Naive B cell (primary cell): ENCODE results near the gene DAB2. TPM values are rescaled to one million over a fixed set of nuclear protein-coding genes. Genes with fewer than 3 reads are reported as not detected.

Experiments used
- ATAC-seq, 2 donors: fragments of 150-1000 bp; cut with Tn5 transposase; 2 replicates each; pipeline ENCODE4 v1.10.0; 2021; ENCODE audit warnings: low read depth in 2 of 2, mild to moderate bottlenecking in 2 of 2, moderate library complexity in 2 of 2
- DNase-seq: peaks from one replicate; pipeline ENCODE4 v3.0.0; 2022
- H3K27ac Mint-ChIP-seq, 6 donors: one replicate each; pipeline ENCODE4 v1.8.0; 2020 to 2022; ENCODE audit warnings: mild to moderate bottlenecking in 6 of 6, mixed read lengths in 6 of 6, moderate library complexity in 5 of 6, inconsistent platforms in 2 of 6
- H3K27me3 Mint-ChIP-seq, 3 donors: one replicate each; pipeline ENCODE4 v1.8.0; 2021 to 2022; ENCODE audit warnings: mixed read lengths in 3 of 3, mild to moderate bottlenecking in 1 of 3
- H3K36me3 Mint-ChIP-seq, 2 donors: one replicate each; pipeline ENCODE4 v1.8.0; 2020 to 2022; ENCODE audit warnings: mixed read lengths in 2 of 2, inconsistent platforms in 1 of 2, mild to moderate bottlenecking in 1 of 2
- H3K4me1 Mint-ChIP-seq, 3 donors: one replicate each; pipeline ENCODE4 v1.8.0; 2020 to 2022; ENCODE audit warnings: mixed read lengths in 3 of 3, inconsistent platforms in 1 of 3, mild to moderate bottlenecking in 1 of 3, moderate library complexity in 1 of 3
- H3K4me3 Mint-ChIP-seq, 8 donors: one replicate each; pipeline ENCODE4 v1.8.0; 2020 to 2022; ENCODE audit warnings: mild to moderate bottlenecking in 8 of 8, mixed read lengths in 8 of 8, moderate library complexity in 8 of 8, inconsistent platforms in 2 of 8
- H3K9me3 Mint-ChIP-seq, 7 donors: one replicate each; pipeline ENCODE4 v1.8.0; 2020 to 2022; ENCODE audit warnings: mixed read lengths in 7 of 7, mild to moderate bottlenecking in 5 of 7, inconsistent platforms in 2 of 7, moderate library complexity in 1 of 7
- polyA plus RNA-seq, 6 donors: library from polyadenylated mRNA; unstranded; fragments of 300-500 nt; fragmentation: Illumina TruSeq; gene quantifications; one replicate each; pipeline ENCODE4 v1.2.3, GENCODE V29; 2021; ENCODE audit warnings: low read depth in 6 of 6

The DAB2 gene
- polyA plus RNA-seq, 6 donors from 2014 or later, result 0.17 to 2.0 (median 0.95) TPM

GRCh38 chr5:39441838-39442237 is 17.1 kb upstream of the DAB2 start:
- Mint-ChIP-seq H3K4me3 (no peak overlapping the region), H3K4me1 (peaks cover 0 to 3% (median 0%) of the 10 kb centered on the region in 3 donors), H3K36me3 (no peaks in the 10 kb centered on the region), H3K27me3 (peaks cover 0 to 8% (median 4%) of the 10 kb centered on the region in 3 donors), H3K9me3 (no peaks in the 10 kb centered on the region), H3K27ac (no peak overlapping the region)
- ATAC-seq (no peak), DNase-seq (no peak)

DNA sequence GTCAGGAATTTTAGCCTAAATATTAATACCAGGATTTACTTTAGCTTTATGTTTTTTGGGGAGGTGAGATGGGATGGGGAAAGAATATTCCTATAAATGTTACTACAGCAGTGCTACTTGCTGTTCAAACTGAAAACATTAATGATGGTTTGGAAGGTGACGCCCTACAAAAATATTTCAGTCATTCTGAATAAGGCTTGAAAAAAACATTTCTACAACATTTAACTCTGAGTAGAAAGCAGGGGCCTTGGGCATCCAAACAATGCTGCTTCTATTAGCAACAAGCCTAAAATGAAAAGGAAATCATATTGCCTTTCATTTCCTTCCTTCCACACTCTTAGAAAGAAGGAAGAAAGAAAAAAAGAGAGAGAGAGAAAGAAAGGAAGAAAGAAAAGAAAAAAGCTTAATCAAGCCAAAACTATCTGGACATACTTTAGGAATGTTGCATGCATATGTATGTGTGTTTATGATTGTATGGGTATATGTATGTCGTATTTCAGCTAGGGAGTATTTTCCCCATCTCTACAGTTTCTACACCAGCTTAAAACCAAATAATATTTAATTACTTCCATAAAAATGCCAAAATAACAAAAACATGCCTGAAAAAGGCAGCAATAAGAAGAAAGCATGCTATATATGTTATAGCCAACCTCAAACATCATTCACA is 16.3 kb upstream of the DAB2 start:
- Mint-ChIP-seq H3K36me3 (no peaks in the 10 kb centered on the region), H3K27me3 (peaks cover 0 to 5% (median 4%) of the 10 kb centered on the region in 3 donors), H3K4me1 (peaks cover 0 to 3% (median 0%) of the 10 kb centered on the region in 3 donors), H3K4me3 (no peak overlapping the region), H3K9me3 (no peaks in the 10 kb centered on the region), H3K27ac (no peak overlapping the region)
- DNase-seq, result no peak
- ATAC-seq, result no peak

DNA sequence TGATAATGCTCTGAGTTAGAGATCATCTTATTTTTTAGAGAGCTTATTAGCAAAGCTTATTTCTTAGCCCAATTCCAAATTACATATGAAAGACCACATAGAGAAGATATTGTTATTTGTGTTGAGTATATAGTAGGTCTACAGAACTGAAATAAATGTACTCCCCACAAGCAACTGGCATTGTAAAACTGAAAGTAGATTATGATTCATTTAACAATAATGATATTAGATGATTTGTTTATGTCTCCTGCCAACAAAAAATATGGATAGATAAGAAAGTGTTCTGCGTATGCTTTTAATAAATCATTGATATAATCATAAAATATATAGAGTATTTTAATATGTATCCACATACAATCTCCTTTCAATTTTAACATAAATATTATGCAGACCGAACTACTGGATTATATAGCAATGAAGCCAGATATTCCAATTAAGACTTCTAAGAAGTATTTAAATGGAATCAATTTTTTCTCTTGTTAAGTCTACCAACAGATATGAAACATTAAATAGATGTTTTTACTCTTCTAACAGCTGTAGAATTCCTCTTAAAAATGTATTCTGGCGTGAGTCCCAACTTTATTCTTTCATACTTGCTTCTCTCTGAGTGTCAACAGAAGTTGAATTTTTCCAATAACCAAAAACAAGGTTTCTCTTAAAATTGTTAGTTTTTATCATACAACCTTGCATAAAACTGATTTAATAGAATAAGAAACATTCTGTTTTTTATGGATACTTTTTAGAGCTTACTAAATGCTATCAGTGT is 15.6 kb upstream of the DAB2 start:
- DNase-seq, result no peak
- Mint-ChIP-seq H3K4me3 (no peak overlapping the region), H3K4me1 (peaks cover 0 to 3% (median 0%) of the 10 kb centered on the region in 3 donors), H3K9me3 (no peaks in the 10 kb centered on the region), H3K36me3 (no peaks in the 10 kb centered on the region), H3K27ac (no peak overlapping the region), H3K27me3 (peaks cover 0 to 4% (median 4%) of the 10 kb centered on the region in 3 donors)
- ATAC-seq, result no peak

DNA sequence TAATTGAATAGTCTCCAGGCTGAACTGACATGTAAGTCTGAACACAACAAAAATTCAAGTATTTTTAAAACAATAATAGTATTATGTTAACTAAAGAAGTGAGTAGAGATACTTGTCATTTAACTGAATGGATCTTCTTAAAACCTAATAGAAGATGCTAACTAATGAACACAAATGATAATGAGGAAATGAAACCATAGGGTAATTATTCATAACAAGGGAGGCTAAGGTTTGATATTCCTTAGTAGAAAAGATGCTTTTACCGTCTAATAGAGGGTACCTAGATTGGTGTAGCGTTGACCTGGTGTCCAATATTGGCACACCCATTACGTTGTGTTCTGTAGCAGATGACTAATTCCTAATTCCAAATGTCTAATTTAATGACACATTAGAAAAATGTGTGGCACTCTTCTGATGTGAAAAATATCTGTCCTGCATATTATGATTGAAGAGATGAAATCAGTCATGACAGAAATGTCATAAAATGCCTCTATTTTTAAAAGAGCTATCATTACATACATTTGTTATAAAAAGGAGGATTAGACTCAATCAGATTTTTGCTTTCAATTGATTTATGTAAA is 14.9 kb upstream of the DAB2 start:
- no peak overlapping the region for H3K4me3 Mint-ChIP-seq
- no peaks in the 10 kb centered on the region for H3K36me3 Mint-ChIP-seq
- peaks cover 0 to 3% (median 0%) of the 10 kb centered on the region in 3 donors for H3K4me1 Mint-ChIP-seq
- H3K9me3 Mint-ChIP-seq, result no peaks in the 10 kb centered on the region
- H3K27me3 Mint-ChIP-seq, result peaks cover 0 to 4% (median 4%) of the 10 kb centered on the region in 3 donors
- H3K27ac Mint-ChIP-seq, result no peak overlapping the region
- ATAC-seq, result no peak
- no peak for DNase-seq

GRCh38 chr5:39437467-39437866 is 12.7 kb upstream of the DAB2 start:
- DNase-seq (no peak), ATAC-seq (no peak)
- Mint-ChIP-seq H3K9me3 (no peaks in the 10 kb centered on the region), H3K36me3 (no peaks in the 10 kb centered on the region), H3K27me3 (peaks cover 0 to 9% (median 4%) of the 10 kb centered on the region in 3 donors), H3K4me1 (peaks cover 0 to 3% (median 0%) of the 10 kb centered on the region in 3 donors), H3K4me3 (no peak overlapping the region), H3K27ac (no peak overlapping the region)

DNA sequence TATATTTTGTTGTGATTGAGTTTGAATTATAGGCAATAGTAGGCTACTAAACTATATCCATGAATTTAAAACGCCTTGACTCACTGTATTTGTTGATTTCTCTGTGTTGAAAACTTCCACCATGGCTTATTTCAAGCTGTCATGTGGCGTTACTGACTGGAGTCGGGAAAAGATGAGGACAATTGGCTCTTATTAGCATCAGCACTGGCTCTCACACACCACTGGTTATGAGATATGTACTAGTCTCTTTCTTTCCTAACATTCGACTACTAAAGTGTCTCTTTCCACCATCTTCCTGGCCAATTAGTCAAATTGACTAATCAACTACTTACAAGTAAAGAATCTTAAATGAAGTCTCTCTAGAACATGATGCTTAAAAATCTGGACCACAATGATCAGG is 9.1 kb upstream of the DAB2 start:
- Mint-ChIP-seq H3K36me3 (no peaks in the 10 kb centered on the region), H3K9me3 (no peaks in the 10 kb centered on the region), H3K27ac (no peak overlapping the region), H3K4me3 (no peak overlapping the region), H3K4me1 (no peaks in the 10 kb centered on the region), H3K27me3 (peaks cover 1 to 14% (median 4%) of the 10 kb centered on the region in 3 donors)
- DNase-seq, result no peak
- ATAC-seq, result no peak

GRCh38 chr5:39432696-39433530 is 8.1 kb upstream of the DAB2 start:
- no peak for DNase-seq
- Mint-ChIP-seq H3K4me1 (no peaks in the 10 kb centered on the region), H3K27ac (no peak overlapping the region), H3K27me3 (peaks cover 4 to 14% (median 5%) of the 10 kb centered on the region in 3 donors), H3K9me3 (no peaks in the 10 kb centered on the region), H3K36me3 (no peaks in the 10 kb centered on the region), H3K4me3 (no peak overlapping the region)
- ATAC-seq, result no peak

GRCh38 chr5:39430461-39430860 is 5.7 kb upstream of the DAB2 start:
- peaks cover 14 to 32% (median 15%) of the 10 kb centered on the region in 3 donors for H3K27me3 Mint-ChIP-seq
- no peaks in the 10 kb centered on the region for H3K36me3 Mint-ChIP-seq
- DNase-seq (no peak), ATAC-seq (no peak)
- no peak overlapping the region for H3K27ac Mint-ChIP-seq
- H3K4me1 Mint-ChIP-seq, result no peaks in the 10 kb centered on the region
- no peak overlapping the region for H3K4me3 Mint-ChIP-seq
- H3K9me3 Mint-ChIP-seq, result no peaks in the 10 kb centered on the region

- Mint-ChIP-seq H3K27ac (no peak overlapping the region), H3K27me3 (peaks cover 21 to 46% (median 26%) of the 10 kb centered on the region in 3 donors)
Measured at GRCh38 chr5:39428640-39429039, 3.9 kb upstream of the DAB2 start.

DNA sequence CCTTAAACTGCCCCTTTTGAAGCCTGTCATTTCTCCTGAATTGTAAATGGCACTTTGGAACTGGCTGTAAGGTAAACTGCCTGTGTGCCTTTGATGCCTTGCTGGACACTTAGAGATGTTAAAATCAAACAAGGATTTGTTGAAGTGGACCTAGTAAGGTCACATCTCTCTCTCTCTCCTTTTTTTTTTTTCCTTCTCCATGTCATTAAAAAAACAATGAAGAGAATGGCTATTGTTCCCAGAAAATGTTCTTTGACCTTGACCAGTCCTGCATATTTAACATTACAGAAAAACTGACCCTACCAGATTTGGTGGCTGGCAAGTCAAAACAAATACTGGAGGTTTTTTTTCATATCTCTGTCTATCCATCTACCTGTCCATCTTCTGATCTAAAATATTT is 2.9 kb upstream of the DAB2 start:
- H3K36me3 Mint-ChIP-seq, result no peaks in the 10 kb centered on the region
- H3K27ac Mint-ChIP-seq, result no peak overlapping the region
- H3K4me1 Mint-ChIP-seq, result peaks cover 5 to 14% (median 7%) of the 10 kb centered on the region in 3 donors
- H3K9me3 Mint-ChIP-seq, result peaks cover 0 to 3% (median 0%) of the 10 kb centered on the region in 7 donors
- H3K27me3 Mint-ChIP-seq, result peaks cover 29 to 44% (median 36%) of the 10 kb centered on the region in 3 donors
- H3K4me3 Mint-ChIP-seq, result no peak overlapping the region
- no peak for DNase-seq
- ATAC-seq, result no peak

More at GRCh38 chr5:39428640-39429039, 3.9 kb upstream of the DAB2 start:
- Mint-ChIP-seq H3K4me1 (peaks cover 5 to 14% (median 7%) of the 10 kb centered on the region in 3 donors), H3K4me3 (no peak overlapping the region), H3K9me3 (no peaks in the 10 kb centered on the region), H3K36me3 (no peaks in the 10 kb centered on the region)
- ATAC-seq (no peak), DNase-seq (no peak)

DNA sequence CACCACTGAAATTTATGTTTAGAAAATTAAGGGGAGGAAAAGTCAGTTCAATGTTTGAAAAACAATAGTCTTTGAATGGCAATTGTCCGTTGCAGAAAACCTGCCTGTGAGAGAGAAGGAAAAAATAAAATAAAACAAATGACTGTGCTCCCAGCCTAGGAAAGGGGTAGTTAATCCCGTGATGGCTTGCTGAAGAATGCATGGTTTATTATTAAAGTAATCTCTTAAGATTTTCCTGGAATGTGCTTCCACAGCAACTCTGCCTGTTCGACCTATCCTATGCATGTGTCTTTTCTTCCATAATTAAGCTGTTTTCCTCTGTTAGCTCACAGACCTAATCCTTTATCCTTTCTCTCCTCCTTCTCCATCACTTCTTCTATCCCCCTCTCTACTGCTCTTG is 2.4 kb upstream of the DAB2 start:
- H3K4me3 Mint-ChIP-seq, result no peak overlapping the region
- peaks cover 0 to 3% (median 0%) of the 10 kb centered on the region in 7 donors for H3K9me3 Mint-ChIP-seq
- no peaks in the 10 kb centered on the region for H3K36me3 Mint-ChIP-seq
- peaks cover 33 to 47% (median 40%) of the 10 kb centered on the region in 3 donors for H3K27me3 Mint-ChIP-seq
- H3K27ac Mint-ChIP-seq, result no peak overlapping the region
- peaks cover 5 to 14% (median 7%) of the 10 kb centered on the region in 3 donors for H3K4me1 Mint-ChIP-seq
- DNase-seq (no peak), ATAC-seq (no peak)

- H3K27me3 Mint-ChIP-seq, result peaks cover 33 to 49% (median 41%) of the 10 kb centered on the region in 3 donors
- no peaks in the 10 kb centered on the region for H3K36me3 Mint-ChIP-seq
- H3K27ac Mint-ChIP-seq, result no peak overlapping the region
Measured at GRCh38 chr5:39426746-39427105, 1.9 kb upstream of the DAB2 start.

More at GRCh38 chr5:39426746-39427105, 1.9 kb upstream of the DAB2 start:
- Mint-ChIP-seq H3K4me1 (peaks cover 5 to 14% (median 7%) of the 10 kb centered on the region in 3 donors), H3K9me3 (peaks cover 0 to 3% (median 0%) of the 10 kb centered on the region in 7 donors), H3K4me3 (no peak overlapping the region)
- no peak for DNase-seq
- no peak for ATAC-seq
